GM19035 (cell line): ENCODE measurements around the gene MAP7.
"Not testable (repeated sequence)": the region's sequence is repeated elsewhere in the genome, so short reads cannot be mapped to it uniquely, and the experiment has no call there.

Experiments
- ATAC-seq: cut with Tn5 transposase; IDR thresholded peaks from one replicate; pipeline ENCODE4 v1.9.1; 2021; ENCODE audit not compliant: unreplicated experiment

The MAP7 gene

GRCh38 chr6:136315594-136315993 lies 234.6 kb downstream of the MAP7 start:
- no peak for ATAC-seq

- ATAC-seq: no peak
Measured at GRCh38 chr6:136312975-136313374, 237.2 kb downstream of the MAP7 start.

- no peak for ATAC-seq
Measured at GRCh38 chr6:136309729-136310311, 240.4 kb downstream of the MAP7 start.

GRCh38 chr6:136309171-136309570 lies 241.1 kb downstream of the MAP7 start:
- no peak for ATAC-seq

GRCh38 chr6:136308469-136308868 lies 241.8 kb downstream of the MAP7 start:
- not testable (repeated sequence) for ATAC-seq

GRCh38 chr6:136307351-136307750 lies 242.9 kb downstream of the MAP7 start:
- no peak for ATAC-seq

- no peak for ATAC-seq
Measured at GRCh38 chr6:136306466-136306865, 243.8 kb downstream of the MAP7 start.

GRCh38 chr6:136304410-136304809 lies 245.8 kb downstream of the MAP7 start:
- no peak for ATAC-seq

- no peak for ATAC-seq
Measured at GRCh38 chr6:136303516-136303915, 246.7 kb downstream of the MAP7 start.

- ATAC-seq: no peak
Measured at GRCh38 chr6:136294621-136295020, 255.6 kb downstream of the MAP7 start.
